ENCODE measurements around the gene CHTF18. TPM values are rescaled to one million over a fixed set of nuclear protein-coding genes. Genes with fewer than 3 reads are reported as not detected.

CHTF18 gene
- total and polyA plus RNA-seq, 9 of the 15 experiments (the other 6 are each of a cell fraction or from before 2014, with no cell fraction given) = 2.5 to 123 (median 17.0) TPM

DNA sequence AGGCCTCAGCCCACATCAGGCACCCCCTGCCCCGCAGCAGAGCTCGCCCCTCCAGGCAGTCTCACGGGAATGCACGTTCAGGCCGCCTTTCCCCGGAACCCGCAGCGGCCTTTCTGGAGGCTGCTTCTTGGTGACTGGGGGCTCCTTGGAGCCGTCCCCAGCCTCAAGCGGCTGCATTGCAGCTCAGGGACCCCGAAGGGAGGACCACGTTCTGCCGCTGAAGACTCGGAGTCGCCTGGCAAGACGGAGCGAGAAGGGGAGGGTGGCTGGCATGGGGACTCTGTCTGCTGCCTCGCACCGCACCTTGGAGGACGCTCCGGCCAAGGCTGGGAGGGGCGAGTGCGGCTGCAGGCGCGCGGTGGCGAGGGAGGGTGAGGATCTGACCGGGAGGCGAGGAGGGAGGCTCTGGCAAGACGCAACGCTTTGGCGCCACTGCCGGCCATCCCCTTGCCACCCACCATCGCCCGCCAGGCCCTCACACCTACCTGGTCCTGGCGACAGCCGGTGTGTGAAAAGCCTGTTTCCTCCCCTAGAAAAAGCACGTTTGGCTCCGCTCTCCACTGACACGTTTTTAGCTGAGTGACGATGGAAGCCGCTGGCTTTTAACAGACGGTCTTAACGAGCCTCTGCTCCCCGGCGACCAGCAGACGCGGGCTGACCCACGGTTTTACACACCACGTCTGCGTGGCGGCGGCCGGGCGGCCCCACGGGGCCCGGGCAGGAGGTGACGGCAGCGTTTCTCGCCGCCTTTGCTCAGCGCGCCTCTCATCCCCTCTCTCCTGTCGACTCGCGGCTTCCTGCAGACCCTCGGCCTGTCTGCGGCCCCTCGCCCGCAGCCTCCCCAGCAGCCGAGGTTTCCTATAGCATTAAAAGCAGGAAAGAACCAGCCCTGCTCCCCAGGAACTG, 28.8 kb downstream of the CHTF18 start:
- ATAC-seq (no peak), DNase-seq (ENCODE audit: extremely low read depth in 1 of 4, low spot score in 3 of 4) (no peak), FAIRE-seq (no peak)
- no peaks in the 10 kb centered on the region for H4K20me1 ChIP-seq (replicated peaks; ENCODE audit: control insufficient read depth, insufficient read depth, low read length)
- no peak overlapping the region for H2AFZ ChIP-seq (ENCODE audit: low read depth, low read length)
- BruUV-seq (replicated peaks) = no TSS peak
- H3K4me2 ChIP-seq (ENCODE audit: insufficient read depth, low read length) = no peak overlapping the region
- in situ Hi-C loops (cut with MboI) = no loop called here
- H3K27me3 ChIP-seq (ENCODE audit: control insufficient read depth in 2 of 2, insufficient read depth in 2 of 2, low read length in 2 of 2) = peaks cover 40 to 90% of the 10 kb centered on the region in 2 experiments
- no peaks in the 10 kb centered on the region for H3K79me2 ChIP-seq (ENCODE audit: control insufficient read depth, insufficient read depth, low read length)
- no peak overlapping the region for H3K27ac ChIP-seq (ENCODE audit: extremely low read depth, low read depth, low read length)
- intact Hi-C loops (cut with micrococcal nuclease) = no loop called here
- CTCF ChIA-PET (ENCODE audit: low intra/inter-chr PET ratio) = no interaction called here
- POLR2A ChIA-PET = interaction anchor here (0.7 kb wide), 1 partner anchor 120 kb away, joined by 4 read pairs; no protein-coding TSS in a partner anchor
- 8% methylated on average over 68 of the region's 71 CpGs for WGBS (ENCODE audit: insufficient coverage, low coverage, missing lambda C conversion rate)
- H3K4me1 ChIP-seq (replicated peaks in 1 of 2; ENCODE audit: control insufficient read depth in 2 of 2, insufficient read depth in 2 of 2, low read length in 2 of 2) = peaks cover 0 to 35% of the 10 kb centered on the region in 2 experiments; a peak in 2 of 5 replicates
- peak overlapping the region in 1 of 2 experiments; percentile 52; a peak in 1 of 4 replicates for H3K9ac ChIP-seq (ENCODE audit: insufficient read depth in 1 of 2, low read depth in 2 of 2, low read length in 2 of 2)
- H3K36me3 ChIP-seq (ENCODE audit: control insufficient read depth, insufficient read depth, low read length) = no peaks in the 10 kb centered on the region
- no peaks in the 10 kb centered on the region for H3K9me1 ChIP-seq (ENCODE audit: control insufficient read depth, insufficient read depth, low read length)
- no peak overlapping the region for H3K4me3 ChIP-seq
- TF ChIP-seq POLR2G (IDR thresholded peaks at IDR 0.05; ENCODE audit: low read depth, low read length) = peak; percentile 33; the same call in 1 of the 2 replicates
- TF ChIP-seq, protein P1, sequence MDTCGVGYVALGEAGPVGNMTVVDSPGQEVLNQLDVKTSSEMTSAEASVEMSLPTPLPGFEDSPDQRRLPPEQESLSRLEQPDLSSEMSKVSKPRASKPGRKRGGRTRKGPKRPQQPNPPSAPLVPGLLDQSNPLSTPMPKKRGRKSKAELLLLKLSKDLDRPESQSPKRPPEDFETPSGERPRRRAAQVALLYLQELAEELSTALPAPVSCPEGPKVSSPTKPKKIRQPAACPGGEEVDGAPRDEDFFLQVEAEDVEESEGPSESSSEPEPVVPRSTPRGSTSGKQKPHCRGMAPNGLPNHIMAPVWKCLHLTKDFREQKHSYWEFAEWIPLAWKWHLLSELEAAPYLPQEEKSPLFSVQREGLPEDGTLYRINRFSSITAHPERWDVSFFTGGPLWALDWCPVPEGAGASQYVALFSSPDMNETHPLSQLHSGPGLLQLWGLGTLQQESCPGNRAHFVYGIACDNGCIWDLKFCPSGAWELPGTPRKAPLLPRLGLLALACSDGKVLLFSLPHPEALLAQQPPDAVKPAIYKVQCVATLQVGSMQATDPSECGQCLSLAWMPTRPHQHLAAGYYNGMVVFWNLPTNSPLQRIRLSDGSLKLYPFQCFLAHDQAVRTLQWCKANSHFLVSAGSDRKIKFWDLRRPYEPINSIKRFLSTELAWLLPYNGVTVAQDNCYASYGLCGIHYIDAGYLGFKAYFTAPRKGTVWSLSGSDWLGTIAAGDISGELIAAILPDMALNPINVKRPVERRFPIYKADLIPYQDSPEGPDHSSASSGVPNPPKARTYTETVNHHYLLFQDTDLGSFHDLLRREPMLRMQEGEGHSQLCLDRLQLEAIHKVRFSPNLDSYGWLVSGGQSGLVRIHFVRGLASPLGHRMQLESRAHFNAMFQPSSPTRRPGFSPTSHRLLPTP (IDR thresholded peaks at IDR 0.05; ENCODE audit: borderline replicate concordance, extremely low read depth, insufficient read length) = no peak
- H3K9me3 ChIP-seq (replicated peaks; ENCODE audit: control insufficient read depth, insufficient read depth, low read depth, low read length) = no peaks in the 10 kb centered on the region; the same call in 1 of the 2 replicates
